ENCODE measurements around the gene AKTIP.

Gene AKTIP

GRCh38 chr16:53529513-53529912 lies 26.5 kb upstream of the AKTIP start:
- no peak for TF ChIP-seq CTCF (IDR thresholded peaks at IDR 0.05; ENCODE audit: low read depth, low read length)
- no peak for DNase-seq
- H3K4me3 ChIP-seq (ENCODE audit: low read depth, low read length): no peak overlapping the region
- H3K27me3 ChIP-seq (ENCODE audit: insufficient read depth, low read depth, severe bottlenecking): no peaks in the 10 kb centered on the region
- H3K36me3 ChIP-seq: no peaks in the 10 kb centered on the region
- no peaks in the 10 kb centered on the region for H3K9me3 ChIP-seq (ENCODE audit: severe bottlenecking)
- no peak overlapping the region for H3K27ac ChIP-seq

GRCh38 chr16:53528797-53529196 lies 25.8 kb upstream of the AKTIP start:
- no peaks in the 10 kb centered on the region for H3K27me3 ChIP-seq (ENCODE audit: insufficient read depth, low read depth, severe bottlenecking)
- no peak overlapping the region for H3K4me3 ChIP-seq (ENCODE audit: low read depth, low read length)
- no peak overlapping the region for H3K27ac ChIP-seq
- DNase-seq: no peak
- no peaks in the 10 kb centered on the region for H3K9me3 ChIP-seq (ENCODE audit: severe bottlenecking)
- TF ChIP-seq CTCF (IDR thresholded peaks at IDR 0.05; ENCODE audit: low read depth, low read length): no peak
- H3K36me3 ChIP-seq: no peaks in the 10 kb centered on the region

- Histone ChIP-seq H3K27me3 (ENCODE audit: insufficient read depth, low read depth, severe bottlenecking) (no peaks in the 10 kb centered on the region), H3K9me3 (ENCODE audit: severe bottlenecking) (no peaks in the 10 kb centered on the region), H3K36me3 (no peaks in the 10 kb centered on the region), H3K4me3 (ENCODE audit: low read depth, low read length) (no peak overlapping the region), H3K27ac (no peak overlapping the region)
- no peak for DNase-seq
- no peak for TF ChIP-seq CTCF (IDR thresholded peaks at IDR 0.05; ENCODE audit: low read depth, low read length)
Measured at GRCh38 chr16:53523971-53524548, 21.1 kb upstream of the AKTIP start.

GRCh38 chr16:53523126-53523804 lies 20.3 kb upstream of the AKTIP start:
- TF ChIP-seq CTCF (IDR thresholded peaks at IDR 0.05; ENCODE audit: low read depth, low read length): no peak
- DNase-seq: no peak

DNA sequence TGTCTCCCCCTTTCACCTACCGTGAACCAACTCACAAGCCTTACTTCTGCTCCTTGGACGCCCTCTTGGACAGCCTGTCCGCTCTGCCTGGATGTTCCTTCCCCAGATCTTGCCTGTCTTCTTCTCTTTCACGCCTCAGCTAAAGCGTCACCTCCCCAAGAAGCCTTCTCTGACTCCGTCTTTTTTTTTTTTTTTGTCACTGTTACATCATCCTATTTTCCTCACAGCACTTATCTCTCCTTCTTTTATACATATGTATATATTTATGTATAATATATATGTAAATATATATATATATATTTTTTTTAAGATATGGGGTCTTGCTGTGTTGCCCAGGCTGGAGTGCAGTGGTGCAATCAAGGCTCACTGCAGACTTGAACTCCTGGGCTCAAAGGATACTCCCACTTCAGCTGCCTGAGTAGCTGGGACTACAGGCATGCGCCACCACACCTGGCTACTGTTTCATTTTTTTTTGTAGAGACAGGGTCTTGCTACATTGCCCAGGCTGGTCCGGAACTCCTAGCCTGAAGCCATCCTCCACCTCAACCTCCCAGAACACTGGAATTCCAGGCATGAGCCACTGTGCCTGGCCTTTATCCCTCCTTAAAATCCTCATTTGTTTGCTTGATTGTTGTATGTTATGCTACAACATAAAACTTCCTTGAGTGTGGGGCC lies 16.5 kb upstream of the AKTIP start:
- no peak for TF ChIP-seq CTCF (IDR thresholded peaks at IDR 0.05; ENCODE audit: low read depth, low read length)
- peaks cover under 1% of the 10 kb centered on the region for H3K9me3 ChIP-seq (ENCODE audit: severe bottlenecking)
- no peak for DNase-seq
- H3K27ac ChIP-seq: no peak overlapping the region
- H3K4me3 ChIP-seq (ENCODE audit: low read depth, low read length): no peak overlapping the region
- H3K36me3 ChIP-seq: no peaks in the 10 kb centered on the region
- no peaks in the 10 kb centered on the region for H3K27me3 ChIP-seq (ENCODE audit: insufficient read depth, low read depth, severe bottlenecking)

More at GRCh38 chr16:53523126-53523804, 20.3 kb upstream of the AKTIP start:
- Histone ChIP-seq H3K27me3 (ENCODE audit: insufficient read depth, low read depth, severe bottlenecking) (no peaks in the 10 kb centered on the region), H3K4me3 (ENCODE audit: low read depth, low read length) (no peak overlapping the region), H3K27ac (no peak overlapping the region), H3K9me3 (ENCODE audit: severe bottlenecking) (no peaks in the 10 kb centered on the region), H3K36me3 (no peaks in the 10 kb centered on the region)

All from WERI-Rb-1 (cell line).